GM12878 (cell line): ENCODE data around the gene PSMD3. TPM values are rescaled to one million over a fixed set of nuclear protein-coding genes. Genes with fewer than 3 reads are reported as not detected.

ENCODE experiments used
- ATAC-seq: fragments of 200-7000 bp; cut with Tn5 transposase; 3 replicates; pipeline ENCODE4 v1.9.1; 2020; ENCODE audit warnings: mild to moderate bottlenecking, moderate library complexity
- BruUV-seq: library from RNA; stranded (reverse); fragments of 400-500 nt; replicated peaks from 2 replicates; lab custom pipeline; 2021; lab: Mats Ljungman, UMichigan
- CTCF ChIA-PET: fragments of 300-600 bp; sonication (Branson Sonifier 250); formaldehyde crosslinking; extraction: SDS; loops from one replicate; lab custom pipeline; 2021; ENCODE audit warnings: inconsistent platforms; lab: Yijun Ruan, JAX
- POLR2A ChIA-PET: fragments of 350-600 bp; formaldehyde crosslinking; extraction: SDS; loops from one replicate; lab custom pipeline; 2021; ENCODE audit warnings: inconsistent platforms; lab: Charles Lee
- RAD21 ChIA-PET: fragments of 300-600 bp; sonication (Branson Sonifier 250); formaldehyde crosslinking; loops from one replicate; lab custom pipeline; 2023; ENCODE audit warnings: antibody characterized with exemption; ENCODE audit not compliant: unreplicated experiment; lab: Charles Lee
- SMC1A ChIA-PET: fragments of 300-600 bp; sonication (Branson Sonifier 250); formaldehyde crosslinking; loops from one replicate; lab custom pipeline; 2023; ENCODE audit not compliant: unreplicated experiment, uncharacterized antibody; lab: Charles Lee
- DNase-seq: peaks from one replicate; pipeline ENCODE4 v3.0.0-alpha.2; 2011; ENCODE audit warnings: low read depth, low spot score
- FAIRE-seq: peaks from 3 replicates; lab custom pipeline; 2011; peaks lifted over from hg19 to GRCh38; lab: Jason Lieb, UNC
- H2AFZ ChIP-seq: 2 replicates; pipeline ENCODE4 v1.6.0; 2011; ENCODE audit warnings: low read depth, low read length, control low read depth; ENCODE audit not compliant: control insufficient read depth
- H3K27ac ChIP-seq: 2 replicates; pipeline ENCODE4 v1.5.1; 2011; ENCODE audit warnings: control low read depth; ENCODE audit not compliant: control insufficient read depth, insufficient read depth
- H3K27me3 ChIP-seq, 2 experiments: replicated peaks in 1 of 2; 2 replicates each; pipeline versions ENCODE4 v1.6.0 to v1.6.1; 2011; ENCODE audit warnings: low read length in 1 of 2; ENCODE audit not compliant: control insufficient read depth in 2 of 2, insufficient read depth in 2 of 2
- H3K36me3 ChIP-seq, 2 experiments: 2 replicates each; pipeline ENCODE4 v1.5.1; 2011; ENCODE audit warnings: low read length in 1 of 2; ENCODE audit not compliant: control insufficient read depth in 2 of 2, insufficient read depth in 2 of 2
- H3K4me1 ChIP-seq: 2 replicates; pipeline ENCODE4 v1.6.1; 2011; ENCODE audit warnings: mild to moderate bottlenecking, low read length, moderate library complexity, mixed read lengths; ENCODE audit not compliant: control insufficient read depth, insufficient read depth
- H3K4me2 ChIP-seq: 2 replicates; pipeline ENCODE4 v1.6.0; 2011; ENCODE audit warnings: control low read depth; ENCODE audit not compliant: control insufficient read depth, insufficient read depth
- H3K4me3 ChIP-seq: fragments of 200-600 bp; sonication (generic); 2 replicates; pipeline ENCODE4 v1.5.1; 2016
- H3K79me2 ChIP-seq: 2 replicates; pipeline ENCODE4 v1.6.0; 2011; ENCODE audit warnings: low read length; ENCODE audit not compliant: control insufficient read depth, insufficient read depth
- H3K9ac ChIP-seq: 2 replicates; pipeline ENCODE4 v1.8.0; 2011; ENCODE audit warnings: low read length, control low read depth, mixed read lengths; ENCODE audit not compliant: control insufficient read depth, insufficient read depth
- H3K9me3 ChIP-seq: replicated peaks from 3 replicates; pipeline ENCODE4 v1.5.1; 2011; ENCODE audit warnings: mild to moderate bottlenecking, low read length; ENCODE audit not compliant: control insufficient read depth, insufficient read depth
- H4K20me1 ChIP-seq: 2 replicates; pipeline ENCODE4 v1.6.0; 2011; ENCODE audit not compliant: control insufficient read depth, insufficient read depth
- ASH2L ChIP-seq: fragments of 300-600, 200-600 bp; sonication (generic); IDR thresholded peaks from 2 replicates; pipeline ENCODE4 v1.6.1; 2017; ENCODE audit warnings: low read depth, mild to moderate bottlenecking, borderline replicate concordance
- CEBPB ChIP-seq, 2 experiments: fragments of 150-350 bp in 1 of 2; IDR thresholded peaks; 2 replicates each; pipeline ENCODE4 v1.6.1; 2012 to 2014; ENCODE audit warnings: low read depth in 2 of 2, low read length in 2 of 2, borderline replicate concordance in 1 of 2, inconsistent platforms in 1 of 2
- IKZF2 ChIP-seq, 2 experiments: fragments of 450-650 bp; IDR thresholded peaks; 2 replicates each; pipeline ENCODE4 v1.6.1; 2017; ENCODE audit warnings: mild to moderate bottlenecking in 2 of 2, moderate library complexity in 2 of 2
- RB1 ChIP-seq: fragments of 450-650 bp; formaldehyde crosslinking; IDR thresholded peaks from 2 replicates; pipeline ENCODE4 v1.6.1; 2017; ENCODE audit warnings: mild to moderate bottlenecking, borderline replicate concordance
- SKIL ChIP-seq: fragments of 450-650 bp; IDR thresholded peaks from 2 replicates; pipeline ENCODE4 v1.6.1; 2017; ENCODE audit warnings: mild to moderate bottlenecking, low read depth, inconsistent platforms; ENCODE audit not compliant: poor library complexity, severe bottlenecking
- USF1 ChIP-seq: IDR thresholded peaks from 2 replicates; pipeline ENCODE4 v1.6.1; 2011; ENCODE audit warnings: borderline replicate concordance, low read depth, mild to moderate bottlenecking, moderate library complexity, mixed read lengths, low read length; ENCODE audit not compliant: insufficient read depth; ENCODE audit errors: extremely low read length
- ZBTB33 ChIP-seq: fragments of 450-650 bp; IDR thresholded peaks from 2 replicates; pipeline ENCODE4 v1.6.1; 2017; ENCODE audit warnings: mild to moderate bottlenecking
- ZBTB4 ChIP-seq: fragments of 450-650 bp; formaldehyde crosslinking; IDR thresholded peaks from 2 replicates; pipeline ENCODE4 v1.4.0; 2022; ENCODE audit warnings: mild to moderate bottlenecking, moderate library complexity
- ZNF592 ChIP-seq: fragments of 450-650 bp; IDR thresholded peaks from 2 replicates; pipeline ENCODE4 v1.6.1; 2017; ENCODE audit warnings: mild to moderate bottlenecking, moderate library complexity
- WGBS: methylation state at CpG from one replicate; pipeline ENCODE4 v1.1.6; 2016; ENCODE audit warnings: low lambda C conversion rate; ENCODE audit not compliant: insufficient replicate concordance, insufficient coverage; ENCODE audit errors: missing lambda C conversion rate; 5-methylcytosine and 5-hydroxymethylcytosine counted together
- in situ Hi-C: fragments of 300-500 bp; cut with MboI; formaldehyde crosslinking; loops from 9 replicates; pipeline ENCODE4 v1.14.3; 2018; ENCODE audit warnings: mixed read lengths
- intact Hi-C: fragments of 100-400 bp; cut with micrococcal nuclease; formaldehyde crosslinking; loops from one replicate; pipeline ENCODE4 v1.14.2; 2022; ENCODE audit not compliant: unreplicated experiment
- polyA plus RNA-seq, 11 experiments: library from polyadenylated mRNA; depleted of rRNA in 4 of 11; unstranded in 6 of 11; stranded (reverse) in 5 of 11; fragments of >200 nt; fragmentation: Nextera tagmentation in 4 of 11; fragmentation: Illumina TruSeq in 1 of 11; extraction: Ambion mirVana in 4 of 11; extraction: Trizol in 1 of 11; gene quantifications; 1 replicate in 1 of 11; 2 replicates in 10 of 11; pipeline versions ENCODE4 v1.2.1 to v1.2.3, GENCODE V29; 2011 to 2016; ENCODE audit warnings: inconsistent platforms in 2 of 11, missing spikeins in 2 of 11, low read depth in 1 of 11
- total RNA-seq, 4 experiments: library from RNA; depleted of rRNA in 3 of 4; stranded (reverse); fragments of >200 nt in 3 of 4; fragmentation: Illumina TruSeq in 1 of 4; extraction: Trizol in 1 of 4; gene quantifications; 2 replicates each; pipeline versions ENCODE4 v1.2.1 to v1.2.3, GENCODE V29; 2013 to 2021

Gene PSMD3
- total and polyA plus RNA-seq, 10 of the 15 experiments (the other 5 are each of a cell fraction or from before 2014, with no cell fraction given), result 2.2 to 192 (median 129) TPM

- Histone ChIP-seq H3K4me1 (no peaks in the 10 kb centered on the region; the same call in 1 of the 2 replicates), H3K27me3 (peaks cover 0 to 4% of the 10 kb centered on the region in 2 experiments; a peak in 2 of 4 replicates), H3K79me2 (no peaks in the 10 kb centered on the region), H3K36me3 (no peaks in the 10 kb centered on the region), H3K4me2 (no peak overlapping the region), H3K9me3 (no peaks in the 10 kb centered on the region), H2AFZ (no peak overlapping the region), H3K4me3 (no peak overlapping the region), H3K9ac (no peak overlapping the region), H3K27ac (no peak overlapping the region), H4K20me1 (no peaks in the 10 kb centered on the region)
- DNase-seq (no peak), FAIRE-seq (no peak), ATAC-seq (no peak)
- ChIA-PET RAD21 (no interaction called here), CTCF (interaction anchor here (0.7 kb wide), 1 partner anchor 14 kb away, joined by 3 read pairs; the partner anchor contains the start of gene PSMD3), POLR2A (no interaction called here), SMC1A (no interaction called here)
- no TSS peak for BruUV-seq
- WGBS, result 50% methylated on average over 6 of the region's 6 CpGs
- in situ Hi-C loops, result no loop called here
- intact Hi-C loops, result no loop called here
- TF ChIP-seq RB1, result no peak
- TF ChIP-seq ZNF592, result no peak
- no peak for TF ChIP-seq SKIL
- no peak for TF ChIP-seq ZBTB4 (CRISPR knock-in tag)
- no peak for TF ChIP-seq ASH2L
- no peak for TF ChIP-seq CEBPB (IDR thresholded peaks at IDR 0.05; ENCODE audit: borderline replicate concordance in 1 of 2, low read depth in 2 of 2, low read length in 2 of 2)
- no peak for TF ChIP-seq IKZF2 (IDR thresholded peaks at IDR 0.05)
- TF ChIP-seq USF1, result no peak
- no peak for TF ChIP-seq ZBTB33
Measured at GRCh38 chr17:39966771-39967170, 13.8 kb upstream of the PSMD3 start.
